Kidney capillary endothelial cell (primary cell): ENCODE results near the gene KCTD19.

ENCODE experiments used
- DNase-seq: peaks from one replicate; pipeline ENCODE4 v3.0.0-alpha.2; 2018; ENCODE audit warnings: low spot score

The KCTD19 gene

DNA sequence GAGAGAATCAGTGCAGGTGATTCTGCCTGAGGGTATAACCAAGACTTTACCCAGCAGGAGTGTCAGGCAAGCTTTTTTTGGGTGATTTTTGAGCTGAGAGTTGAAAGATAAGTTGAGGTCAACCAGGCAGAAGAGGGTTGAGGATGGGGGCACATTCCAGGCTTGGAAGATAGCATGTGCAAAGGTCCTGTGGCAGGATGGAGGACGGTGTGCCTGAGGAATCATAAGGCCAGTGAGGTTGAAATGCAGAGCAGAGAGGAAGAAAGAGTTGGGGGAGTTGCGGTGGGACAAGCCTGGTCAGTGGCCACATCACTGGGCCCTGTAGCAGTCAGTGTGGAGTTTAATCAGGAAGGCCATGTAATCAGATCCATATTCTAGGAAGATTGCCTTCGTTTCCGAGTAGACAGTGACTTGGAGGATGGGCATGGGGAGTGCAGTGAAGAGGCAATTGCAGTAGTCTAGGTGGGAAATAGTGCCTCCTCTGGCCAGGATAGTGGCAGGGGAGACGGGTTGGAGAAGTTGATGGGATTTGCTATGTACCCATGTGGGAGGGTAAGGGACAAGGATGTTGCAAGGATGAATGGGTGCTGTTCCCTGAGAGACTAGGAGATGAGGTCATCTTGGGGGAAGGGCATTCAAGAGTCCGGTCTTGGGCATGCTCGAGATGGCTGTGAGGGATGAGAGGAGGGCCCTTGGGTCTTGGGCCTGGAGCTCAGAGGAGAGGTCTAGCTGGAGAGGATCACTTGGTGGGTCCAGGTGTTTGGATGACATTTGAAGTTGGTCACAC, 43.3 kb downstream of the KCTD19 start:
- DNase-seq = no peak

DNA sequence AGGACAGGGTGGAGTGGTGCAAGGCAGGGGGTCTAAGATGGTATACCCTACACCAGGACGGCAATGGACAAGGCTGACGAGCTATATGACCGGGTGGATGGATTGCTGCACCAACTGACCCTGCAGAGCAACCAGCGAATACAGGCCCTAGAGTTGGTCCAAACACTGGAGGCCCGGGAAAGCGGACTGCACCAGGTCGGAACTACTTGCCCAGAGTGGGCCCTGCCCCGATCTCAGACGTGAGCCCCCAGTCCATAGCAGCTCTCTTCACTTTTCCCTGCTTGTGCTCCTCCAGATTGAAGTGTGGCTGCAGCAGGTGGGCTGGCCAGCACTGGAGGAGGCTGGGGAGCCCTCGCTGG, 44.1 kb downstream of the KCTD19 start:
- no peak for DNase-seq

DNA sequence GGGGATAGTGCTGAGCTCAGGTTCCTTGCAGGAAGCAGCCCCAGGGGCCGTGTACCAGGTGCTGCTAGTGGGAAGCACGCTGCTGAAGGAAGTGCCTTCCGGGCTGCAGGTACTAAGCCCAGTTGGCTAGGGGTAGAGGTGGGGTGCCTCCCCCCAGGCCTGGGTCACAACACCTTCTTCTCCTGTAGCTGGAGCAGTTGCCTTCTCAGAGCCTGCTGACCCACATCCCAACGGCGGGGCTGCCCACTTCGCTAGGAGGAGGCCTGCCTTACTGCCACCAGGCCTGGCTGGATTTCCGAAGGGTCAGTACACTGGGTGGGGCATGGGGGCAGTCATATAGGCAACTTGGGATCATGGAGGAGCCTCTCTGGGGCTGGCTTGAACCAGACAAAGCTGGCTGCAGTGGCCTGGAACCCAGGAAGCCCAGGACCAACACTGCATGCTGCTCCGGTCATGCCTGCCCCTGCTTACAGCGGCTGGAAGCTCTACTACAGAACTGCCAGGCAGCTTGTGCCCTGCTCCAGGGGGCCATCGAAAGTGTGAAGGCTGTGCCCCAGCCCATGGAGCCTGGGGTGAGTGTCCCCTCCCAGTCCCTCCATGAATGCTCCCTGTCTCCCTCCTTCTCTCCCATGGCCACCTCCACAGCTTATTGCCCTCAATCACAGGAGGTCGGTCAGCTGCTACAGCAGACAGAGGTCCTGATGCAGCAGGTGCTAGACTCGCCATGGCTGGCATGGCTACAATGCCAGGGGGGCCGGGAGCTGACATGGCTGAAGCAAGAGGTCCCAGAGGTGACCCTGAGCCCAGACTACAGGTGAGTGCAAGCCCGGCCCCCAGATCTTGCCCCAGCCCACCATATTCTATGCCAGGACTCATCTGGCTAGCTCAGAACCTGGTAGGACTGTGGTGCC, 44.8 kb downstream of the KCTD19 start:
- no peak for DNase-seq

DNA sequence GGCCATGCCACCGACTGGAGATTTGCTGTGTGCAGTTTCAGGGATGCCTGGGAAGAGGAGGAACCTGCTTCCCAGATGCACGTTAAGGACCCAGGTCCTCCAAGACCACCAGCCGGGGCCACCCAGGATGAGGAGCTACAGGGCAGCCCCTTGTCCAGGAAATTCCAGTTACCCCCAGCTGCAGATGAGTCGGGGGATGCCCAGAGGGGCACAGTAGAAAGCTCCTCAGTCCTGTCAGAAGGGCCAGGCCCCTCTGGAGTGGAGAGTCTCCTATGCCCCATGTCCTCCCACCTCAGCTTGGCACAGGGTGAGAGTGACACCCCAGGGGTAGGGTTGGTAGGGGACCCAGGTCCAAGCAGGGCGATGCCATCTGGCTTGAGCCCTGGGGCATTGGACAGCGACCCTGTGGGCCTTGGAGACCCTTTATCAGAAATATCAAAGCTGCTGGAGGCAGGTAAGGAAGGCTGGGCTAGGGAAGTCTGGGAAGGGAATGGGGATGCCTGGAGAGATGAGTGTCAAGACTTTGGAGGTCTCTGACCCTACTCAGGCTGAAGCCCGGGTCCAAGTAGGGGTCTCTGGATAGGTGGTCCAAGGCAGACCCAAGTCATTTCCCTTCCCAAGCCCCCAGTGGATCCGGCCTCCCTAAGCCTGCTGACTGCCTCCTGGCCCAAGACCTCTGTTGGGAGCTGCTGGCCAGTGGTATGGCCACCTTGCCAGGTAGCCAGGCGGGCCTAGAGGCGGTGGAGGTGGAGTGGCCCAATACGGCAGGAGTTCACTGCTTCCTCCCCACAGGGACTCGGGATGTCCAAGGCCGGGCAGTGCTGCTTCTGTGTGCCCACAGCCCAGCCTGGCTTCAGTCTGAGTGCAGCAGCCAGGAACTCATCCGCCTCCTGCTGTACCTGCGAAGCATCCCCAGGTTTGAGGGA, 46.2 kb downstream of the KCTD19 start:
- DNase-seq = no peak

GRCh38 chr16:67279296-67280089, 47.0 kb downstream of the KCTD19 start, which contains the start of gene PLEKHG4:
Gene PLEKHG4 (plus strand): TSS chr16:67279532. CDS start chr16:67280045, 513 bp downstream.
- peak; percentile 72 for DNase-seq

DNA sequence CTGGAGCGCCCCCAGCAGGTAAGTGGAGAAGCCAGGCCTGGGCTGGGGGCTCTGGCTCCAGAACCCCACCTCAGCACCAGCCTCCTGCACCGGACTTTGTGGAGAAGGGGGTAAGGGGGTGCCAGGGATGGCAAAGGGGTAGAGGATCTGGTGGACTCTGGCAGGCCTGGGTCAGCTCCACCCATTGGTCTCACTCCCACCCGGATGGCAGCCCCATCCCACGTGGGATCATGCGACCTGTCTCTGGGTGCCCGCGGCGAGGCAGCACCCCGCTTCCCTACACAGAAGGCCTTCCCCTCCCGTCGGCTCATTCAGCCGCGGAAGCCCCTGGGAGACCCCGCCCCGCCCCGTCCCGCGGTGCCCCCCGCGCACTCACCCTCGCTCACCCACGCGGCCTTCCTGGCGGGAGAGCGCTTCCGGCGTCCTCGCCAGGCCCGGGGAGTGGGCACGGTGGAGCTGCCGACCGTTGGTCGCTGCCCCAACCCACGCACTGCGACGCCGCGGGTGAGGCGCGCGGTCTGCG, 47.7 kb downstream of the KCTD19 start:
- no peak for DNase-seq

DNA sequence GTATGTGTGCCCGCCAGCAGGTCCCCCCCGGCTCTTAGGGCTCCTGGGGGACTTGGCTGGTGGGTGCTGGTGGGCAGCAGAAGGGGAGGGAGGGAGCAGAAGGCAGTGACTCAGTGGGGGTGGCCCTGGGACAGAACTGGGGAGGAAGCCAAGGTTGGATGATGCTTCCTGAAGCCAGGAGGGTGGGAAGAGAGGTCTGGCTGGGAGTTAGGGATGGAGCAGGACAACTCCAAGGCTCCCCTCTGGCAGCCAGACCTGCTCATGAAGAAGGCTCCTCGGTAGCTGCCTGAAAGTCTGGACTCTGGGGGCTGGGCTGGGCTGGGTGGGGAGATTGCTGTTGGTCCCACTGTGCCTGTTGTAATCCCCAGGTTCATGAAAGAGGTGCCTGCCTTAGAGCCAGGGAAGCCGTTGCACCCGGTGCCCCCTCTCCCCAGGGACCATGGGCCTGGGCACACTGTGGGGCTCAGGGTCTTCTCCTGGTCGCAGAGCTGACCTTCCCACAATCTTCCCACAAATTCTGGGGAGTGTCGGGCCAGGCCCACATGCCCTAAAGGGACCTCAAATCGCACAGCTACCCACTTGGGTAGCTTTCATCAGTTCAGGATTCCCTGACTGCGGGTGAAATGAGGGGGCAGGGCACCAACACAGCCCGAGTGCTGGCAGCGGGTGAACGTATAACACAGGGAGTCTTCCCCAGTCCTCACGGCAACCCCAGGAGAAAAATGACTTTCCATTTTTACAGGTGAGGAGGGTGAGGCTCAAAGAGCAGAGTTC, 48.4 kb downstream of the KCTD19 start:
- DNase-seq = peak; percentile 44

GRCh38 chr16:67277294-67277998, 49.1 kb downstream of the KCTD19 start:
- DNase-seq = peak; percentile 58

- no peak for DNase-seq
These were observed 51.2 kb downstream of the KCTD19 start for GRCh38 chr16:67275321-67275720.

DNA sequence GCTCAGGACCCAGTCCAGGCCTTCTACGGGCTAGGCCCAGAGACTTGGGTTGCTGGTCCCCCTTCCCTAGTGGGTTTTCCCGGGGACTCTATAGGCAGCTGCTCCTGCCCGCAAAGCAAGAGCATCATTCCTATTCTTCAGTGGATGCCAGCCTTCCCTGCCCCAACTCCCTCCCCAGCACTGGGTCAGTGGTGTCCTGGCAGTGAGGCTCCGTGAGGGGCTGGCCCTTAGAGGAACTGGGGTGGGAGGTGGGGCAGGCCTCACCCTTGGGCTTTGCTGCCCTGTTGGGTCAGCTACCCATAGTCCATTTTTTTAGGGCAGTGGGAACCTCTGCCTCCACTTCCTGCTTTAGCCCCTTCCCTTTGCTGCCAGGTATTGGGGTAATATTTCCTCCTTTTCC, 55.1 kb downstream of the KCTD19 start:
- no peak for DNase-seq

- no peak for DNase-seq
These were observed 55.6 kb downstream of the KCTD19 start for GRCh38 chr16:67270931-67271338.

DNA sequence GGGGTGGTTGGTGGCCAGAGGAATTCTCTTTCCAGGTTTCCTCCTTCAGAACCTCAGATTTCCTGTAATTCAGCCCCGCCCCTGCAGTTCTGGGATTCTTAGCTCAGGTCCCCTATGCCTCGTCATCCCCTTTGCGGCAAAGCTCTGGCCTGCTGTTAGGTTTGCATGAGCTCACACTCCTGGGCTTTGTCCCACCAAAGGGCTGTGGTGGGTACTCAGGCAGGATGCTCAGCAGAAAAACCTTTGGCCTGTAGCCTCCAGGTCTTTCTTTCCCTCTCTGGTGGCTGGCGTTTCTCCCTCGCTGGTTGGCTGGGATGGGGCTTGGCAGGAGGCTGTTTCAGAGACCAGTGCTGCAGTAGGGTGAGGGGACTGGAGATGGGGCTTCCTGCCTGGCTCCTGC, 56.8 kb downstream of the KCTD19 start:
- DNase-seq = no peak

- no peak for DNase-seq
These were observed 58.4 kb downstream of the KCTD19 start for GRCh38 chr16:67268136-67268579.

DNA sequence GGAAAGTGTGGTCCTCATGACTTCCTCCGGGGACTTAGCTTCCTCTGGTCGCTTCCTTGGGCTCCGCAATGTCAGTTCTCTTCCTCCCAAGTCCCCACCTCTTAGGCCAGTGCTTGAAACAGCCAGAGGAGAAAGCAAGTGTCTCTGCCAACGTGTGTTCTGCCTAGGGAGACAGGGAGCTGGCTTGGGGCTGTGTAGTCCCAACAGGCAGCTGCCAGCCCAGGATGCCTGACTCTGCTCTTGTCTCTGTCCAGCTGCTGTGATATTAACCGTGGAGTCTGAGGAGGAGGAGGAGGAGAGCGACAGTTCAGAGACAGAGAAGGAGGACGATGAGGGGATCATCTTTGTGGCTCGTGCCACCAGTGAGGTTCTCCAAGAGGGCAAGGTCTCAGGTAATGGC, 60.7 kb downstream of the KCTD19 start:
- no peak for DNase-seq

GRCh38 chr16:67264866-67265265, 61.7 kb downstream of the KCTD19 start:
- DNase-seq = no peak

GRCh38 chr16:67264277-67264676, 62.3 kb downstream of the KCTD19 start:
- no peak for DNase-seq

GRCh38 chr16:67263201-67263600, 63.3 kb downstream of the KCTD19 start:
- DNase-seq = no peak

DNA sequence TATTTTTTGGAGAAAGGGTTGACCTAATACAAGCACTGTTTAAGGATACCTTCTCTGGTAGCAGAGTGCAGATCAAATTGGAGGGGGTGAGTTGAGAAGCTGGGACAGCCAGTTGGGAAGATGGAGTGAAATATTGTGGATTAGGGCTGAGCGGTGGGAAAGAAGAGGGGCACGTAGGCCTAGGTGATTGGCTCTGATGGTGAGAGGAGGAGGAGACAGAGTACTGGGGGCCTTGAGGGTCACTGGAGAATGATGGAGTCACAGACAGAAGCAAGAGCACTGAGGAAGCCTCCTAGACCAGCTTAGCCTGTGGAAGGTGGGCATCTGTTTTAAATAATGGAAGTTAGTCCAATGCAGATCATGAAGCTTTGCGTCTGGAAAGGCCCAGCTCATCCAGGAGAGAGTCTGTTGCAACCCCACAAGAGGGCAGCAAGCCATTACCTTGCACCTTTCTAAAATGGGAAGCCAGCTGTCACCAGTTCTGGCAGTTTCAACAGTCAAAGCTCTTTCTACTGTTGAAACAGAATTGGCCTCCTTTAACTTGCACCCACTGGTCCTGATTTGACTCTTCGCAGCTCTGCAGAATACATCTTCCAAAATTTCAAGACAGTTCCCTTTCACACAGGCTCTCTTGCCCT, 66.0 kb downstream of the KCTD19 start:
- DNase-seq = no peak

- DNase-seq = no peak
These were observed 66.8 kb downstream of the KCTD19 start for GRCh38 chr16:67259705-67260104.
